Lower leg skin (tissue), 4 donors: Measurements from ENCODE around the gene ARHGAP15. TPM values are rescaled to one million over a fixed set of nuclear protein-coding genes. Genes with fewer than 3 reads are reported as not detected.

Experiments used
- DNase-seq, 2 donors: peaks; one replicate each; pipeline ENCODE4 v3.0.0-alpha.2; 2019; ENCODE audit warnings: low spot score in 2 of 2
- H3K4me3 ChIP-seq: fragments of 200-600 bp; sonication (generic); 2 replicates; pipeline ENCODE4 v1.5.1; 2017; ENCODE audit warnings: mild to moderate bottlenecking, low read depth; ENCODE audit not compliant: poor library complexity, severe bottlenecking
- POLR2A ChIP-seq, 2 donors: fragments of 450-650 bp; IDR thresholded peaks; one replicate each; pipeline ENCODE4 v1.6.1; 2016 to 2017; ENCODE audit warnings: antibody characterized with exemption in 2 of 2, mild to moderate bottlenecking in 1 of 2, moderate library complexity in 1 of 2
- whole genome bisulfite sequencing, 2 donors: methylation state at CpG; one replicate each; pipeline ENCODE4 v1.1.5; 2018; 5-methylcytosine and 5-hydroxymethylcytosine counted together
- intact Hi-C: fragments of 100-400 bp; cut with DNase I; formaldehyde crosslinking; loops from one replicate; pipeline ENCODE4 v1.15.0; 2023; ENCODE audit warnings: low total_unique reads
- total RNA-seq, 4 donors: library from RNA; depleted of rRNA; stranded (reverse); fragments of >200 nt; gene quantifications; one replicate each; pipeline ENCODE4 v1.1.0, GENCODE V29; 2016
- TF ChIP-seq, protein P1 (sequence below), 3 donors: fragments of 450-650 bp; IDR thresholded peaks; one replicate each; pipeline ENCODE4 v1.5.1; 2016; ENCODE audit warnings: antibody characterized with exemption in 3 of 3, mild to moderate bottlenecking in 3 of 3, moderate library complexity in 2 of 3

Gene ARHGAP15
- total RNA-seq, 4 donors from 2014 or later: 1.1 to 4.6 (median 2.4) TPM

GRCh38 chr2:143241403-143242088, 112.3 kb downstream of the ARHGAP15 start:
- DNase-seq: no peak
- TF ChIP-seq, protein P1, sequence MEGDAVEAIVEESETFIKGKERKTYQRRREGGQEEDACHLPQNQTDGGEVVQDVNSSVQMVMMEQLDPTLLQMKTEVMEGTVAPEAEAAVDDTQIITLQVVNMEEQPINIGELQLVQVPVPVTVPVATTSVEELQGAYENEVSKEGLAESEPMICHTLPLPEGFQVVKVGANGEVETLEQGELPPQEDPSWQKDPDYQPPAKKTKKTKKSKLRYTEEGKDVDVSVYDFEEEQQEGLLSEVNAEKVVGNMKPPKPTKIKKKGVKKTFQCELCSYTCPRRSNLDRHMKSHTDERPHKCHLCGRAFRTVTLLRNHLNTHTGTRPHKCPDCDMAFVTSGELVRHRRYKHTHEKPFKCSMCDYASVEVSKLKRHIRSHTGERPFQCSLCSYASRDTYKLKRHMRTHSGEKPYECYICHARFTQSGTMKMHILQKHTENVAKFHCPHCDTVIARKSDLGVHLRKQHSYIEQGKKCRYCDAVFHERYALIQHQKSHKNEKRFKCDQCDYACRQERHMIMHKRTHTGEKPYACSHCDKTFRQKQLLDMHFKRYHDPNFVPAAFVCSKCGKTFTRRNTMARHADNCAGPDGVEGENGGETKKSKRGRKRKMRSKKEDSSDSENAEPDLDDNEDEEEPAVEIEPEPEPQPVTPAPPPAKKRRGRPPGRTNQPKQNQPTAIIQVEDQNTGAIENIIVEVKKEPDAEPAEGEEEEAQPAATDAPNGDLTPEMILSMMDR (IDR thresholded peaks at IDR 0.05): no peak
- TF ChIP-seq POLR2A (IDR thresholded peaks at IDR 0.05): no peak
- H3K4me3 ChIP-seq: no peak overlapping the region
- intact Hi-C loops: no loop called here
- WGBS, 2 donors: 68 to 79% methylated on average over 7 of the region's 7 CpGs

- no peak for DNase-seq
- intact Hi-C loops: no loop called here
- no peak overlapping the region for H3K4me3 ChIP-seq
- TF ChIP-seq POLR2A (IDR thresholded peaks at IDR 0.05): no peak
- TF ChIP-seq, protein P1 (IDR thresholded peaks at IDR 0.05): no peak
- WGBS, 2 donors: 79 to 80% methylated on average over 2 of the region's 2 CpGs
Observed at GRCh38 chr2:143246246-143246645, 117.0 kb downstream of the ARHGAP15 start.

DNA sequence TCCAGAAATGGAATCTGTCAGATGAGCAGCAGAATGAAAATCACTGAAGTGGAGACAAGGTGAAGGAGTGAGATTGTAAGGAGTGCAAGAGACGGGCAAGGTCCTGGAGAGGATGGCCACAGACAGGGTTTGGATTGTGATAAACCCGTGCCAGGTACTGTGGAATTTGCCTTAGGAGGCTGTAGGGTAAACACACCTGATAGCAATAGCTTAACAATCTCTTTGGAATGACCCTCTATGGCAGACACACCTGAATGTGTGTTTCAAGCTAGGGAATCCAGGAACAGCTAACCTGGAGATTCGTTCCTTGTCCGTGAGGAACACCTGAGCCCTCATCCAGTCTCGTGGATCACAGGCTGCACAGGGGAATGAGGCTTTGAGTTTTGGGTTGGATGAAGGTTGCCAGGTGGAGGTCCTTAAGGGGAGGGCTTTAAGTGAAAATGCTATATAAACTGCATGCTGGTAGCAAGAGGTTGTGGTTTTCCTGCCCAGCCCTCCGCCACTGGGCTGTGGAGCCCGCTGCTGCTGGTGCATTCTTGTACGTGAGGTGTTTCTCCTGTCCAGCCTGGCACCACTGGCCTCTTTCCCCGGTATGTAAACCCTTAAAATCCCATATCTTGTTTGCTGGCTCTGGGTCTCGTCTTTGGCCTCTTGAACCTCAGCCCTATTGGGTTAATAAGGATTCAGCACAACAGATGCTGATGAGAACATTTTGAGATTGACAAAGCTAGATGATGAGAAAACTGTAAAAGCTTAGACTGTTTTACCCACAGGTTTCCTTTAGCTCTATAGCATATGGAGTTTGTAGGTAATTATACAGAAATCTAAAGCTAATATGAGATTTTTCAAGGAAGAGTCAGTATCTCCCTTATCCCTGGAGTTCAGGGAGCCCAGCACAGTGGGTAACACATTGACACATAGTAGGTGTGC, 117.9 kb downstream of the ARHGAP15 start:
- no peak for DNase-seq
- intact Hi-C loops: no loop called here
- TF ChIP-seq, protein P1 (IDR thresholded peaks at IDR 0.05): no peak
- TF ChIP-seq POLR2A (IDR thresholded peaks at IDR 0.05): no peak
- no peak overlapping the region for H3K4me3 ChIP-seq
- 85 to 87% methylated on average over 10 of the region's 10 CpGs for WGBS, 2 donors

GRCh38 chr2:143248631-143249030, 119.4 kb downstream of the ARHGAP15 start:
- DNase-seq: no peak
- TF ChIP-seq POLR2A (IDR thresholded peaks at IDR 0.05): no peak
- TF ChIP-seq, protein P1 (IDR thresholded peaks at IDR 0.05): no peak
- H3K4me3 ChIP-seq: no peak overlapping the region
- 76 to 81% methylated on average over 5 of the region's 5 CpGs for WGBS, 2 donors
- intact Hi-C loops: no loop called here

DNA sequence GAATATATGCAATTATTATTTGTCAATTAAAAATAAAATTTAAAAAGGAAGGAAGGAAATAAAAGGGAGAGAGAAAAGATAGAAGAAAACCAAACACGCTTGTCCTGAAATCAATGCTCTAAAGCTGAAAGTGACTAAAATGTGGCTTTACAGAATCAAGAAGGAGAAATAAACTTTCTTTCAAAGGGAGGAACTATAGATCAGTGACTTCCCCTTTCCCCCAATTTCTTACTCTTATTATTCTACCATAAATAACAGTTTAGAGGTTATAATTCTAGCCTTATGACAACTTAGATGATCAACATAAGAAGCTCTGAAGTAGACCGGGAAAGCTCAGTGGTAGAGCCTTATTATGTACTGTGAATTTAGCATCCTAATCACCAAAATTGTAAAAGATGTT, 122.5 kb downstream of the ARHGAP15 start:
- no peak overlapping the region for H3K4me3 ChIP-seq
- TF ChIP-seq, protein P1 (IDR thresholded peaks at IDR 0.05): no peak
- no peak for TF ChIP-seq POLR2A (IDR thresholded peaks at IDR 0.05)
- 91 to 96% methylated on average over 2 of the region's 2 CpGs for WGBS, 2 donors
- intact Hi-C loops: no loop called here
- no peak for DNase-seq
